BE2C (cell line): ENCODE results near the gene ZNF25.
"Not testable (repeated sequence)": the region's sequence is repeated elsewhere in the genome, so short reads cannot be mapped to it uniquely, and the experiment has no call there.

Source experiments
- DNase-seq: peaks from one replicate; pipeline ENCODE4 v3.0.0-alpha.2; 2020
- H3K27me3 ChIP-seq: fragments of 250-450 bp; sonication (Bioruptor Pico); 2 replicates; pipeline ENCODE4 v1.5.1; 2020; ENCODE audit warnings: mild to moderate bottlenecking
- H3K36me3 ChIP-seq: fragments of 250-450 bp; sonication (Bioruptor Pico); 2 replicates; pipeline ENCODE4 v1.5.1; 2020; ENCODE audit warnings: mild to moderate bottlenecking
- H3K4me1 ChIP-seq: fragments of 250-450 bp; sonication (Bioruptor Pico); 2 replicates; pipeline ENCODE4 v1.5.1; 2020
- H3K4me3 ChIP-seq: 2 replicates; pipeline ENCODE4 v1.5.1; 2011; ENCODE audit warnings: low read depth, low read length
- H3K9me3 ChIP-seq: fragments of 250-450 bp; sonication (Bioruptor Pico); 2 replicates; pipeline ENCODE4 v1.5.1; 2020
- CTCF ChIP-seq: IDR thresholded peaks from 2 replicates; pipeline ENCODE4 v1.5.1; 2012; ENCODE audit warnings: mild to moderate bottlenecking, low read depth, low read length

Gene ZNF25

GRCh38 chr10:38007551-38007950 lies 31.1 kb upstream of the ZNF25 start:
- no peaks in the 10 kb centered on the region for H3K27me3 ChIP-seq
- H3K36me3 ChIP-seq: no peaks in the 10 kb centered on the region
- TF ChIP-seq CTCF: no peak
- H3K4me1 ChIP-seq: no peaks in the 10 kb centered on the region
- no peak for DNase-seq
- no peak overlapping the region for H3K4me3 ChIP-seq
- H3K9me3 ChIP-seq: no peaks in the 10 kb centered on the region

GRCh38 chr10:38003588-38003987 lies 27.1 kb upstream of the ZNF25 start:
- Histone ChIP-seq H3K36me3 (no peaks in the 10 kb centered on the region), H3K9me3 (no peaks in the 10 kb centered on the region), H3K27me3 (no peaks in the 10 kb centered on the region), H3K4me1 (no peaks in the 10 kb centered on the region), H3K4me3 (no peak overlapping the region)
- no peak for DNase-seq
- no peak for TF ChIP-seq CTCF

- Histone ChIP-seq H3K27me3 (no peaks in the 10 kb centered on the region), H3K4me3 (no peak overlapping the region), H3K4me1 (no peaks in the 10 kb centered on the region), H3K36me3 (no peaks in the 10 kb centered on the region), H3K9me3 (no peaks in the 10 kb centered on the region)
- no peak for TF ChIP-seq CTCF
- no peak for DNase-seq
Measured at GRCh38 chr10:38003026-38003425, 26.6 kb upstream of the ZNF25 start.

- DNase-seq, H3K9me3 ChIP-seq, H3K27me3 ChIP-seq, H3K36me3 ChIP-seq, H3K4me1 ChIP-seq, H3K4me3 ChIP-seq: not testable (repeated sequence)
Measured at GRCh38 chr10:38000474-38000873, 24.0 kb upstream of the ZNF25 start.

- H3K9me3 ChIP-seq, H3K27me3 ChIP-seq, H3K36me3 ChIP-seq, H3K4me3 ChIP-seq, H3K4me1 ChIP-seq, DNase-seq: not testable (repeated sequence)
Measured at GRCh38 chr10:37998920-37999319, 22.5 kb upstream of the ZNF25 start.

GRCh38 chr10:37992083-37992482 lies 15.6 kb upstream of the ZNF25 start:
- TF ChIP-seq CTCF: no peak
- no peaks in the 10 kb centered on the region for H3K4me1 ChIP-seq
- H3K9me3 ChIP-seq: no peaks in the 10 kb centered on the region
- no peak overlapping the region for H3K4me3 ChIP-seq
- H3K27me3 ChIP-seq: no peaks in the 10 kb centered on the region
- no peak for DNase-seq
- no peaks in the 10 kb centered on the region for H3K36me3 ChIP-seq

- Histone ChIP-seq H3K9me3 (no peaks in the 10 kb centered on the region), H3K4me1 (no peaks in the 10 kb centered on the region), H3K36me3 (no peaks in the 10 kb centered on the region), H3K27me3 (no peaks in the 10 kb centered on the region), H3K4me3 (no peak overlapping the region)
- DNase-seq: no peak
- no peak for TF ChIP-seq CTCF
Measured at GRCh38 chr10:37991655-37992054, 15.2 kb upstream of the ZNF25 start.
